Skin epidermis (tissue), 12 donors: ENCODE measurements around the gene SETX.
A peak's percentile ranks its signal among the peaks of the same experiment; 100 is the strongest.

Source experiments
- H3K27ac ChIP-seq, 21 experiments: fragments of 200-600 bp; sonication (generic) in 11 of 21; one replicate each; pipeline ENCODE4 v1.5.0; 2020; ENCODE audit warnings: mild to moderate bottlenecking in 3 of 21, inconsistent platforms in 2 of 21, moderate library complexity in 2 of 21
- H3K4me3 ChIP-seq, 7 experiments: fragments of 200-600 bp; sonication (generic) in 2 of 7; one replicate each; pipeline ENCODE4 v1.5.0; 2020; ENCODE audit warnings: inconsistent platforms in 2 of 7, mild to moderate bottlenecking in 2 of 7, moderate library complexity in 1 of 7

Gene SETX

DNA sequence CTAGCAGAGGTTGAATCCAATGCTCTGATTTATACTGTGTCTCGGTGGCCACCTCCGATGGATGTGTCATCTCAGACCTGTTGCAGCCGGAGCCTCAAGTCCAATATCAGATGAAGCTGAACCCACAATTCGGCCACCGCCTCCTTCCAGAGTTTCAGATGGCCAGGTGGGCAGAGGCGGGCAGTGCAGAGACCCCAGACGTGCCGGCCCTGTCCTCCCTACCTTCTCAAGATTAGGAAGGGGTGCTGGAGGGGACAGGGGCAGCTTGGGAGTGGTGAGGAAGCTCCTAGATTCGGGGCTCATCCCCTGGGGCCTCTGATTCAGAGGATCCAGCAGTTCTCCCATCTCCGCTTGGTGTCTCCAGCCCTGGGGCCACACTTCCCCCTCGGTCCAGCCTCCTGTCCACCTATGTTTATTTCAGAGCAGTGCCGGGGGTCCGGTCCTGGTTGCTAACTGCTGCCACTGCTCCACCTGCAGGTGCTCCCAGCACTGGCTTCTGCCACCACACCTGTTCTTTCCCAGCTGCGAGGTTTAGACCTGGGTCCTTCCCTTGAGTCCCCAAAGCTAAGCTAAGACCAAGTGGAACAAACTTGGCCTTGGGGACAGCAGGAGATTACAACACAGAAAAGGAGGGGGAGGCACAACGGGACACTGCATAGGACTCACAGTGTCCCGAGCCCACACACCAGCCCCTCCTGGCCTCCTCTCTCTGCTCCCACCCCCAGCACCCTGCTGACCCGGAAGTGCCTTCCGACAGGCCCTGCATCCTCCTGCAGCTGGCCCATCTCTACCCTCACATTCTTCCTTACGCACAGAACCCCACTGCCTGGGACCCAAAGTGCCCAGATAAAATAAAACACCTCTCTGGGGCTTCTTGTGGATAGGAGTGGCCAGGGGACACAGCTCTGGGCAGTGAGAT, 111.4 kb downstream of the SETX start:
- H3K4me3 ChIP-seq = no peak overlapping the region

DNA sequence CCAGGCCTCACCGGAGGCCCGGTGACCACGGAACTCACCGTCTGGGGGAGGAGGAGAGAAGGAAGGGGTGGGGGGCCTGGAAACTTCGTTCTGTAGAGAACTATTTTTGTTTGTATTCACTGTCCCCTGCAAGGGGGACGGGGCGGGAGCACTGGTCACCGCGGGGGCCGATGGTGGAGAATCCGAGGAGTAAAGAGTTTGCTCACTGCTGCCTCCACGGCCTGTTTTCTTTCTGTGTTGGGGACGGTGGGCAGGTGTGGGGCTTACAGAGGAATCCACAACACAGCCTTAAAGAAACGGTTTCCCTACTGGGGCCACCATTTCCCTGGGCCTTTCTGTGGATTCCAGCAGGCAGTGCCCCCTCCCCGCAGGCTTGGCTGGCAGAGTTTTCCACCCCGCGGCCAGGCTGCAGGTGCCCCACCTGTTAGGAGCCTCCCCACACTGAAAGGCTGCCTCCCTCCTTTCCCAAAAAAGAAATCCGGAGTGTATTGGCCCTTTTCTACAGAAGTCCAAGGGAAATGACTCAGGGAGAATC, 112.1 kb downstream of the SETX start:
- peak overlapping the region; percentile 40 to 63 (median 55) for H3K4me3 ChIP-seq
- peak overlapping the region in 5 of 21 experiments; percentile 32 to 60 (median 52) for H3K27ac ChIP-seq

More for the DNA sequence above, 111.4 kb downstream of the SETX start:
- no peak overlapping the region for H3K27ac ChIP-seq

DNA sequence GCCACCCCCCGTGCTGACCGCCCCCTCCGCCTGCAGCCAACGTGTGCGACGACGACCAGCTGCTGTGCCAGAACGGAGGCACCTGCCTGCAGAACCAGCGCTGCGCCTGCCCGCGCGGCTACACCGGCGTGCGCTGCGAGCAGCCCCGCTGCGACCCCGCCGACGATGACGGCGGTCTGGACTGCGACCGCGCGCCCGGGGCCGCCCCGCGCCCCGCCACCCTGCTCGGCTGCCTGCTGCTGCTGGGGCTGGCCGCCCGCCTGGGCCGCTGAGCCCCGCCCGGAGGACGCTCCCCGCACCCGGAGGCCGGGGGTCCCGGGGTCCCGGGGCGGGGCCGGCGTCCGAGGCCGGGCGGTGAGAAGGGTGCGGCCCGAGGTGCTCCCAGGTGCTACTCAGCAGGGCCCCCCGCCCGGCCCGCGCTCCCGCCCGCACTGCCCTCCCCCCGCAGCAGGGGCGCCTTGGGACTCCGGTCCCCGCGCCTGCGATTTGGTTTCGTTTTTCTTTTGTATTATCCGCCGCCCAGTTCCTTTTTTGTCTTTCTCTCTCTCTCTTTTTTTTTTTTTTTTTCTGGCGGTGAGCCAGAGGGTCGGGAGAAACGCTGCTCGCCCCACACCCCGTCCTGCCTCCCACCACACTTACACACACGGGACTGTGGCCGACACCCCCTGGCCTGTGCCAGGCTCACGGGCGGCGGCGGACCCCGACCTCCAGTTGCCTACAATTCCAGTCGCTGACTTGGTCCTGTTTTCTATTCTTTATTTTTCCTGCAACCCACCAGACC, 112.8 kb downstream of the SETX start:
- Histone ChIP-seq H3K27ac (peak overlapping the region in 6 of 21 experiments; percentile 12 to 60 (median 44)), H3K4me3 (peak overlapping the region; percentile 40 to 63 (median 55))

DNA sequence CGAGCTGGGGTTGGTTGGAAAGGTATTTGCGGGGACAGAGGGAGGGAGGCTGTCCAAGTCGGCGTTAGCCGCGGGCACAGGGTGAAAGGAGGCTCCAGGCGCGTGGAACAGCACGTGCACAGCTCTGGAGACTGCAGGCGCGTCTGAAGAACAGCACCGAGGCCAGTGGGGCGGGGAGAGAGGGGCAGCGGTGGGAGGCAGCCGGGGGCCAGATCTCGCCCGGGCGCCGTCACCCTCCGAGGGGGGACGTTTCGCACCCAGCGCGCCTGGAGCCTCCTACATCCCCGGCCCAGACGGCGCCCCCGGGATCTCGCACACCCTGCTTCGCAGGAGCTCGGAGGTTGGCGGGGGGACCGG, 113.3 kb downstream of the SETX start:
- peak overlapping the region; percentile 40 to 63 (median 55) for H3K4me3 ChIP-seq
- H3K27ac ChIP-seq = peak overlapping the region in 4 of 21 experiments; percentile 12 to 62 (median 38)

DNA sequence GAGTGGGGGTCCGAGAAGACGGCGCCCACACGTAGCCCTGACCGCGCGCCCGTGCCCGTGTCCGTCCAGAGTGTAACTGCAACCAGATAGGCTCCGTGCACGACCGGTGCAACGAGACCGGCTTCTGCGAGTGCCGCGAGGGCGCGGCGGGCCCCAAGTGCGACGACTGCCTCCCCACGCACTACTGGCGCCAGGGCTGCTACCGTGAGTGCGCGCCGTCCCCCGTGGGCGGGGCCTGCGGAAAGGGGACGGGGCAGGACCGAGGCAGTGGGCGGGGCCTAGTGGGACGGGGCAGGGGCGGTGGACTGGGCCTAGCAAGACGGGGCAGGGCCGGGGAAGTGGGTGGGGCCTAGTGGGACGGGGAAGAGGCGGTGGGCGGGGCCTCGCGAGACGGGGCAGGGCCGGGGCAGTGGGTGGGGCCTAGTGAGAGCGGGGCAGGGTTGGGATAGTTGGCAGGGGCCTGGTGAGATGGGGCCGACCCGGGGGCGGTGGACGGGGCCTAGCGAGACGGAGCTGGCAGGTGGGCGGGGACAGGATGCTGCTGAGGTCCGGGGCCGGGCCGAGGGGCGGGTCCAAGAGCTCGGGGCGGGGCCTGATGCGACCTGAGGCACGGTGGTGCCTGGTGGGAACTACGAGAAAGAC, 113.8 kb downstream of the SETX start:
- H3K4me3 ChIP-seq = peak overlapping the region; percentile 40 to 63 (median 55)
- H3K27ac ChIP-seq = peak overlapping the region in 5 of 21 experiments; percentile 12 to 62 (median 44)

DNA sequence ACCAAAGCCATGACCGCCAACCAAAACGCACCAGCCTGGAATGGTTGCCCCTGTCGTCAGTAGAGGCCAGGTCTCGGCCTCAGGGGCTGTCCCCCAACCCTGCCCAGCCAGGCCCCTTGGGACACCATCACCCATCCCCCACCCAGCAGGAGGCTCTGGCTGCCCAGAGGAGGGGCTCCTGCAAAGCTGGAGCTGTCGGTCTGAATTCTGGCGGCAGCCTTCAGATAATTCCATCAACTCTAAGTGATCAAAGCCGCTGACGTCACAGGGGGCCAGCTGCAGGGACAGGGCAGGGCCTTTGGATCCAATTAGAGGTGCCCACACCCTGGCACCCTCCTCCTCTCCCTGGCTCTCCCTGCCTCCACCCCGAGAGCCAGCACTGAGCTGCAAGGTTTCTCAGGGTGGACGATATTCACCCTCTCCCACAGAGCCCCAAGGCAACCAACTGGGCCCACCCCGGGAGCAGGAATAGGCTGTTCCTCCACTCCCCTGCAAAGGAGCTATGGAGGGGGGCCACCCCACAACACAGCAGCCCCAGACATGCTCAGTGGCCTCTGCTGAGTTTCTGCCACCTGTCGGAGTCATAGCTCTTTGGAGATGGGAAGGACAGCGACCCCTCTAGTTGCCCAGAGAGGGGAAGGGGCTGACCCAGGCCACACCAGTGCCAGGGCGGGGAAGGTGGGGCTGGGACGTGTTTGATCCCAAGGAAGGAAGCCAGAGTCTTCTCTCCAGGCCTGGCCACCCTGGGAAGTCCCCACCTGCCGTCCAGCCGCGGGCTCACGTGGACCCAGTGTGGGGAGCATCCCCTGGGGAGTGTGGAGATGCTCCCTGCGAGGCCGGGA, 114.6 kb downstream of the SETX start:
- H3K4me3 ChIP-seq = peak overlapping the region in 6 of 7 experiments; percentile 40 to 63 (median 56)
- H3K27ac ChIP-seq = peak overlapping the region in 3 of 21 experiments; percentile 12 to 44 (median 20)

DNA sequence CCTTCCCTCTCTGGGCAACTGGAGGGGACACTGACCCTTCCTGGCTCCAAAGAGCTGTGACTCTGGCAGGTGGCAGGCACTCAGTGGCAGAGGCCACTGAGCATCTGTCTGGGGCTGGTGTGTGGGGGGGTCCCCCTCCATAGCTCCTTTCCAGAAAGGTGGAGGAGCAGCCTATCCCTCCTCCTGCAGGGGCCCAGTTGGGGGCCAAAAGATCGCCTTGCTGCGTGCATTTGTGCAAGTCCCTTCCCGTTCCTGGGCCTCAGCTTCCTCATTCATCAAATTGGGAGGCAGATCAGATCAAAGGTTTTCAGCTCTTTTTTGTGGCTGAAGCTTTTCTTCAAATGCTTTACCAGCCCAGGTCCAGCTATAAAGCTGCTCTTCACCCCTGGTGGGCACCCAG, 115.3 kb downstream of the SETX start:
- Histone ChIP-seq H3K4me3 (no peak overlapping the region), H3K27ac (no peak overlapping the region)

DNA sequence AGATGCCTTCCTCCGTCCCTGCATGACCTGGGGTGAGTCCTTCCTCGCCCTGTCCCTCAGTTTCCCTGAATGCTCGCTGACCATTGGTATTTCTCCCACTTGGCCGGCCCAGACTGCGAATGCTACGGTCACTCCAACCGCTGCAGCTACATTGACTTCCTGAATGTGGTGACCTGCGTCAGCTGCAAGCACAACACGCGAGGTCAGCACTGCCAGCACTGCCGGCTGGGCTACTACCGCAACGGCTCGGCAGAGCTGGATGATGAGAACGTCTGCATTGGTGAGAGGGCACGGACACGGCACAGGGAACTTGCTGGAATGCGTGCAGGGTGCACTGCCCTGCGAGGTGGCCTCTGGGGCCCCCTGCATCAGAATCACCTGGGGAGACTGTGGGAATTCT, 115.8 kb downstream of the SETX start:
- no peak overlapping the region for H3K4me3 ChIP-seq
- H3K27ac ChIP-seq = no peak overlapping the region

DNA sequence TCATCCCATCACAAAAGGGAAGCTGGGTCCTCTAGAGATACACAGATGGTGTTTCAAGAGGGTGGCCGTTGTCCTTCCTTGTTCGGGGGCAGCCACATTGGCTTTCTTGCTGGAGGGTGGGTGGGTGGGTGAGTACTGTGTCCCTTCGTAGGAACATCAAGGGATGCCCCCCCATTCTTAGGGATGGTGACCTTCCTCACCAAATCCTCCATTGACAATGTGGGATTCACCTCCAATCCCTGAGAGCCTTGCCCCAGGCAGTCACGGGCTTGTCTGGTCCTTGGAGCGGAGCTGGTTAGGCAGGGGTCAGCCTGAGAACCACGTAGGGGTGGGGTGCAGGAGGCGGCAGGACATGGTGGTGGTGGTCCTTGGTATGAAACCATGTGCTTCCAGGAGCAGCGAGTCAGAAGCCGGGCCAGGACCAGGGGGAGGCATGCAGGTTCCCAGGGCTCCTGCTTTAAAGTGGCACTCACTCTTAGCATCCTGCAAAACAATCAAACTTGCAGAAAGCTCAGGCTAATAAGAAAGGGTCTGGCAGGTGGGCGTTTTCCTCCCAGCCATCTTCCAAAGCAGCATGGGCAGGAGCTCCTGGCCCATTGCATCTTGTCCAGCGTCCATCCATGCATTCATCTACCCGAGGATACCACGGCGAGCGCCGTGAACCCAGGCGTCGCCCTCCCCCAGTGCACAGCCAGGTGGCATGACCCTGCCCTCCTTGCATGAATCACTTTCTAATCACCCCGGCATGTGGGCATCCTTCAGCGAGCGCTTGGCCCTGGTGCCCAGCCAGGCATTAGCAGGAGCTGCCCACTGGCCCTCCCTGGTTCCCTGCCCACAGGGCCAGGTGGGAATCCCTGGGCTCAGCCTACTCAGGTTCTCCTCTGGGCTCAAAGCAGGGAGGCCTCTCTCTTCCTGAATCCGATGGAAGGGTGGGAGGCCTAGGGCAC, 116.5 kb downstream of the SETX start:
- H3K27ac ChIP-seq = no peak overlapping the region
- no peak overlapping the region for H3K4me3 ChIP-seq

DNA sequence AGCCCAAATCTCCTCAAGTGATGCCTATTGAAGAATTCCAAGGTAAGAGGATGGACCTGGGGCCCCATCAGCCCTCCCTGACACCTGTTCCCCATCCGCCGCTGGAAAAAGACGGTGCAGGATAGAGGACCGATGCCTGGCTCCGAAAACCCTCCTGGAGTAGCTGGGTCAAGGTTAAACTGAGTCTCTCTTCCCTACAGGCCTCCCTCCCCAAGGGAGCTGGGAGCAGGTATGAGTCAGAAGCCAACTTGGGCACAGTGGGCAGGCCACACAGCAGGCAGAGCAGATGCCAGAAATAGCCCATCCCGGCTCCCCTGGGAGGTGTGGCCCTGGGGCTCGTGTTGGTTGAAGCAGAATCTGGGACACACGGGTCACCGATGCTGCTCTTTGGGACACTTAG, 117.3 kb downstream of the SETX start:
- H3K4me3 ChIP-seq = no peak overlapping the region
- H3K27ac ChIP-seq = no peak overlapping the region

DNA sequence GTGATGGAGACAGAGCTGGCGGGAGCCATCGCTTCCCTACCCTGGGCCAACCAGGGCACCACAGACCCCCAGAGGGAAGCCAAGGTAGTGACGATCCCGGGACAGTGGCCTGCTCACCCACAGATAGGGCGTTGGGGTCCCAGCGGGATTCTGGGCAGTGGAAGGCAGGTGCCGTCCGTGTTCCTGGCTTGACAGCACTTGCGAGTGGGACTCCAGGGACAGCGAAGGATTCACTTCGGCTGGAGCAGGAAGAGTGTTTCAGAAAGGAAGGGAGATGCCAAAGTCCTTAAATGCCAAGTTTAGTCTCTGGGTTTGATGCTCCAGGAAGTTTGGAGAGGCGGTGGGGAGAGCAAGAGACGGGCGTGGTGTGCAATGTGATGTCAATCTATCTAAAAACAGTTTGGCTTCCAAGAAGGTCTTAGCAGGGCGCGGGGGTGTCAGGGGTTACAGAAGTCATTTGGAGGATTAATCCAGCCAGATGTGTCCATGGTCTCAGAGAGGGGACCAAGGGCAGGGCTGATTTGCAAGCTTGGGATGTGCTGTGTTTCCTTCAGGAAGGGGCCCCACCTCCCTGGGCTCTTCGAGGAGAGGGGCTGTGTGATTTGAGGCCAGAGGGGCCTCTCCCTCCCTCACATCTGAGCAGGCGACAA, 118.0 kb downstream of the SETX start:
- Histone ChIP-seq H3K27ac (no peak overlapping the region), H3K4me3 (no peak overlapping the region)

DNA sequence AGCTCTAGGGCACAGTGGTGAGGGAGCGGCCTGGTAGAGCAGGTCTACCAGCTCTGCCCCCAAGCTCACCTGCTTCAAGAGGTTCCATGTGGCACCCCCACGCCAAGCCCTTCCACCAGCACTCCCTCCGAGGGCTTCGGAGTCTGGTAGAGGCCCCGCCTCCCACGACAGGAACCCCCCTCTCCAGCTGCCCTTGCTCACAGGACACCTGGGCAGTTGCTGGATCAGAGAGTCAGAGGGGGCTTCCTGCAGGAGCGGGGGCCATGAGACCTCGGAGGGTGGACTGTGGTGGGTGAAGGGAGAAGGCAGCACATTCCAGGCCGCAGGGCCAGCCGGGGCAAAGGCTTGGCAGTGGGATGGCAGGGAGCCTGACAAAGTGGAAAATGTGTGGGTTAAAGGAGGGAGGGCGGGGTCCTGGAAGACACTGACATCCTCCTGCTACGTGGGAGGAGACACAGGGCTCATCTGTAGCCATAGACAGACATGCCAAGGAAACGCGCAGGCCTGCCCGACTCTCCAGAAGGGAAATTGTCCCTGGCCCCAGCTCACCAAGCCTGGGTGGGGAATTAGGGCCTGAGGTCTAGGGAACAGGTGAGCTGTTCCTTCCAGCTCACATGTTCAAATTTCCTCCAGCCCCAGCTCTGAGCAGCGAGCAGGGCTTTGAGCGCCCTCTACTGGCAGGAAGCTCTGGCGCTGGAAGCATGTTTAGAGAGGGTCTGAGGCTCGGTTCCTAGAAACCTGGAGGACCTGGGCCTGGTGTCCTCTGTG, 118.7 kb downstream of the SETX start:
- H3K4me3 ChIP-seq = no peak overlapping the region
- no peak overlapping the region for H3K27ac ChIP-seq

DNA sequence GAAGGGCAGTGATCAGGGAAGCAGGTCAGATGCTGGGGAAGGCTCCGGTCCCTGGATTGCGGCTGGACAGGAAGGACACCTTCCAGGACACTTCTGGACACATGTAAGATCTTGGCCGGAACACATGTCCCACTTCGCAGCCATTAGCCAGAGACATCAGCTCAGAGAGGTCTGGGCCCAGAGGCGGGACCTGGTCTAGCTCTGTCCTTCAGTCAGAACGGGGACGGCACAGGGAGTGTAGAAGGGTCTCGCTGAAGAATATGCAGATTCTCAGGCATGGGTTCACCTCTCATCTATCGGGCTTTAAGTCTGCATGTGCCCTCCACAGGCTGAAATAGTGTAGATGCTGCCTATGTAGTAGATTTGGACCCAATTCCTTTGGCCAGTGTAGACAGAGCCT, 119.7 kb downstream of the SETX start:
- Histone ChIP-seq H3K4me3 (no peak overlapping the region), H3K27ac (no peak overlapping the region)

DNA sequence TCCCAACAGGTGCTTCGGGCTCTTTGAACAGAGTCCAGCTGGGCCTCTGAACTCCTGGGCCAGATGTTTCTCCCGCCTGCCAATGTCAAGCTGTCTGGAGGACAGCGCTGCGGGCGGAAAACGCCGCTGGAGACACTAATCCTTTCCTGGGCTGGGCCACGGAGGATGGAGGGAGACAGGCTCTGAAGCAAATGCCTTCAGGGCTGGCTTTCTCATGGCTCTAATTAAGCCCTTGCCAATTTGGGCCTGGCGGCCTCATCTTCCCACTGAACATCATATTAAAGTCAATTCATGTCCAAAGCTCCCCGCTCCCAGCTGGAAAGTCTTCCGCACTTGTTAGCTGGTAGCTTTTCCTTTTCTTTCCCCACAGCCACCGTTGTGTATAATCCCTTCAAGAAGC, 120.3 kb downstream of the SETX start:
- no peak overlapping the region for H3K27ac ChIP-seq

DNA sequence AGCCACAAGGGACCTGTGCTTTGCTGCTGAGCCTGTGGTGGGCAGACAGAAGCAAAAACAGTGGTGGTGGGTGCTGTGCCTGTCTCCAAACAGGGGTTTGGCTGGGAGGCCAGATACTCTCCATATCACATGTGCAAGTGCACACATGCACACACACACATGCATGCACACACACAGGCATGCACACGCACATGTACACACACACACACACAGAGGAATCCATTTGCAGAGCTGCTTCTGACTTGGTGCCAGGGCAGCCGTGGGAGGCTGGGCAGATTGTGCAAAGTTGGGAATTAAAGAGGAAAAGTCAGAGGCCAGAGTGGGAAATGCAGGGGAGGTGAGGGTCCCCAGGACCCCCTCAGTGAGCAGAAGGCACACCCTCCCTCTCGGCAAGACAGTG, 121.6 kb downstream of the SETX start:
- no peak overlapping the region for H3K27ac ChIP-seq
- no peak overlapping the region for H3K4me3 ChIP-seq

More for the DNA sequence above, 120.3 kb downstream of the SETX start:
- H3K4me3 ChIP-seq = no peak overlapping the region

DNA sequence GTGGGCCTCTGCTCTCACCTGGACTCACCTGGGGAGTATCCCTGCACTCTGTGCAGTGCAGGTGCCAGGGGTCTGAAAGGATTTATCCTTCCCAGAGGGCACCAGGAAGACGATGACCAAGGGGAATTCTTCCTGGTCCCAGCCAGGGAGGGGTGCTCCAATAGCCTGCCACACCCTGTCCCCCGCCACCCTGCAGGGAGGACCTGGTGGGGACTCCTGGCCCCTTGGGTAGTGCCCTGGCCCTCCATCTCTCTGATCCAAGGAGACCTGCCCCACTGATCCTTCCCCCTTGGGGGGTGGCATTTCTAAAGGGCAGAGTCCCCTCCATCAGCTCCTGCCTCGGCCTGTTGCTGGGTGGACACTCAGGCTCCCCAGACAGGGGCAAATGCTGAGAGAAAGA, 122.3 kb downstream of the SETX start:
- Histone ChIP-seq H3K27ac (no peak overlapping the region), H3K4me3 (no peak overlapping the region)
